ENCODE results near the gene DCAF15. TPM values are rescaled to one million over a fixed set of nuclear protein-coding genes. Genes with fewer than 3 reads are reported as not detected.

The DCAF15 gene
- total and polyA plus RNA-seq, 2 experiments from 2014 or later: 39.5 to 81.3 TPM

- peak overlapping the region; percentile 92 for H3K4me3 Mint-ChIP-seq
- H4K20me1 ChIP-seq (replicated peaks; ENCODE audit: insufficient read depth): peaks cover 17% of the 10 kb centered on the region
- peak overlapping the region; percentile 79 for H3K4me3 ChIP-seq
- H3K36me3 Mint-ChIP-seq (ENCODE audit: low read depth): peaks cover 31% of the 10 kb centered on the region
- no peaks in the 10 kb centered on the region for H3K9me2 ChIP-seq (ENCODE audit: insufficient read depth)
- H2AFZ ChIP-seq: no peak overlapping the region
- H3K79me2 ChIP-seq (replicated peaks; ENCODE audit: insufficient read depth): peaks cover 17% of the 10 kb centered on the region
- TF ChIP-seq CTCF (conservative IDR thresholded peaks at IDR 0.05; ENCODE audit: low read depth in 2 of 2): peak in 1 of 2 experiments; percentile 49; a peak in 2 of 4 replicates
- TF ChIP-seq NANOG (IDR thresholded peaks at IDR 0.05; ENCODE audit: borderline replicate concordance): no peak
- no peaks in the 10 kb centered on the region for H3K27me3 Mint-ChIP-seq (ENCODE audit: insufficient read depth, low read depth, poor library complexity)
- peak overlapping the region; percentile 84 for H3K27ac Mint-ChIP-seq
- H3K27me3 ChIP-seq (ENCODE audit: insufficient read depth): no peaks in the 10 kb centered on the region
- ATAC-seq (peak; percentile 34), DNase-seq (ENCODE audit: low spot score) (peak; percentile 46)
- peak overlapping the region; percentile 82 for H3K27ac ChIP-seq (ENCODE audit: low read depth)
- H3F3A ChIP-seq (replicated peaks; ENCODE audit: low read depth): 0 out of 2 replicates have a peak, but pooled peaks cover 5% of the 10 kb centered on the region
- no peaks in the 10 kb centered on the region; the same call in 2 of the 3 replicates for H3K9me3 Mint-ChIP-seq
- peaks cover 13% of the 10 kb centered on the region; the same call in 1 of the 2 replicates for H3K36me3 ChIP-seq (ENCODE audit: insufficient read depth)
- H3K4me2 ChIP-seq: peak overlapping the region; percentile 90
- H3K4me1 Mint-ChIP-seq: peaks cover 9% of the 10 kb centered on the region
- H3K4me1 ChIP-seq (ENCODE audit: insufficient read depth): peaks cover 8% of the 10 kb centered on the region; the same call in 1 of the 2 replicates
These were observed 722 bp downstream of the DCAF15 start for GRCh38 chr19:13952931-13953531.

DNA sequence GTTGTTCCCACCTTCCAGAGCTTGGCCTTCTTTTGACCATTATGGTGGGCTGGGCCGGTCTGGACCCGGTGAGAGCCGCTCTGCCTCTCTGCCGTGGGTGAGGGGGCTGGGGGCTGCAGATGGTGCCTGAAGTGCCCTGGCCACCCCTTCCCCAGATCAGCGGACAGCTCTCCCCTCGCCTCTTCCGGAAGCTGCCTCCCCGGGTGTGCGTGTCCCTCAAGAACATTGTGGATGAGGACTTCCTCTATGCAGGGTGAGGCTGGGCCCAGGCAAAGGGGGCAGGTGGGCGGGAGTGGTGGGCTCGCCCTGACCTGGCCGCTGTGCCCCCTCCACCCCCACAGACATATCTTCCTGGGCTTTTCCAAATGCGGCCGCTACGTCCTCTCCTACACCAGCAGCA, 1.9 kb downstream of the DCAF15 start:
- DNase-seq (ENCODE audit: low spot score) (no peak), ATAC-seq (no peak)
- H3K27ac Mint-ChIP-seq: no peak overlapping the region
- H3K27me3 ChIP-seq (ENCODE audit: insufficient read depth): no peaks in the 10 kb centered on the region
- no peak overlapping the region for H2AFZ ChIP-seq
- H3K27me3 Mint-ChIP-seq (ENCODE audit: insufficient read depth, low read depth, poor library complexity): no peaks in the 10 kb centered on the region
- H3K79me2 ChIP-seq (replicated peaks; ENCODE audit: insufficient read depth): peaks cover 17% of the 10 kb centered on the region
- H3F3A ChIP-seq (replicated peaks; ENCODE audit: low read depth): 0 out of 2 replicates have a peak, but pooled peaks cover 5% of the 10 kb centered on the region
- no peak overlapping the region for H3K4me3 ChIP-seq
- no peak overlapping the region for H3K4me2 ChIP-seq
- H3K4me3 Mint-ChIP-seq: peak overlapping the region; percentile 92
- H3K4me1 Mint-ChIP-seq: peaks cover 9% of the 10 kb centered on the region
- H3K36me3 ChIP-seq (ENCODE audit: insufficient read depth): peaks cover 13% of the 10 kb centered on the region; the same call in 1 of the 2 replicates
- H3K27ac ChIP-seq (ENCODE audit: low read depth): no peak overlapping the region
- H3K36me3 Mint-ChIP-seq (ENCODE audit: low read depth): peaks cover 38% of the 10 kb centered on the region
- peaks cover 8% of the 10 kb centered on the region; the same call in 1 of the 2 replicates for H3K4me1 ChIP-seq (ENCODE audit: insufficient read depth)
- no peaks in the 10 kb centered on the region for H3K9me2 ChIP-seq (ENCODE audit: insufficient read depth)
- no peaks in the 10 kb centered on the region; the same call in 2 of the 3 replicates for H3K9me3 Mint-ChIP-seq
- peaks cover 17% of the 10 kb centered on the region for H4K20me1 ChIP-seq (replicated peaks; ENCODE audit: insufficient read depth)
- TF ChIP-seq CTCF (conservative IDR thresholded peaks at IDR 0.05; ENCODE audit: low read depth in 2 of 2) (no peak), CREB1 (CRISPR knock-in tag; IDR thresholded peaks at IDR 0.05; ENCODE audit: low read depth) (no peak), ZNF331 (CRISPR knock-in tag; IDR thresholded peaks at IDR 0.05; ENCODE audit: low read depth) (no peak), EZH2phosphoT487 (IDR thresholded peaks at IDR 0.05; ENCODE audit: unreplicated experiment) (no peak), EZH2 (IDR thresholded peaks at IDR 0.05; ENCODE audit: low read depth, unreplicated experiment) (no peak)
- TF ChIP-seq, protein P1, sequence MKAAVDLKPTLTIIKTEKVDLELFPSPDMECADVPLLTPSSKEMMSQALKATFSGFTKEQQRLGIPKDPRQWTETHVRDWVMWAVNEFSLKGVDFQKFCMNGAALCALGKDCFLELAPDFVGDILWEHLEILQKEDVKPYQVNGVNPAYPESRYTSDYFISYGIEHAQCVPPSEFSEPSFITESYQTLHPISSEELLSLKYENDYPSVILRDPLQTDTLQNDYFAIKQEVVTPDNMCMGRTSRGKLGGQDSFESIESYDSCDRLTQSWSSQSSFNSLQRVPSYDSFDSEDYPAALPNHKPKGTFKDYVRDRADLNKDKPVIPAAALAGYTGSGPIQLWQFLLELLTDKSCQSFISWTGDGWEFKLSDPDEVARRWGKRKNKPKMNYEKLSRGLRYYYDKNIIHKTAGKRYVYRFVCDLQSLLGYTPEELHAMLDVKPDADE (IDR thresholded peaks at IDR 0.05): no peak
- TF ChIP-seq, protein P2, sequence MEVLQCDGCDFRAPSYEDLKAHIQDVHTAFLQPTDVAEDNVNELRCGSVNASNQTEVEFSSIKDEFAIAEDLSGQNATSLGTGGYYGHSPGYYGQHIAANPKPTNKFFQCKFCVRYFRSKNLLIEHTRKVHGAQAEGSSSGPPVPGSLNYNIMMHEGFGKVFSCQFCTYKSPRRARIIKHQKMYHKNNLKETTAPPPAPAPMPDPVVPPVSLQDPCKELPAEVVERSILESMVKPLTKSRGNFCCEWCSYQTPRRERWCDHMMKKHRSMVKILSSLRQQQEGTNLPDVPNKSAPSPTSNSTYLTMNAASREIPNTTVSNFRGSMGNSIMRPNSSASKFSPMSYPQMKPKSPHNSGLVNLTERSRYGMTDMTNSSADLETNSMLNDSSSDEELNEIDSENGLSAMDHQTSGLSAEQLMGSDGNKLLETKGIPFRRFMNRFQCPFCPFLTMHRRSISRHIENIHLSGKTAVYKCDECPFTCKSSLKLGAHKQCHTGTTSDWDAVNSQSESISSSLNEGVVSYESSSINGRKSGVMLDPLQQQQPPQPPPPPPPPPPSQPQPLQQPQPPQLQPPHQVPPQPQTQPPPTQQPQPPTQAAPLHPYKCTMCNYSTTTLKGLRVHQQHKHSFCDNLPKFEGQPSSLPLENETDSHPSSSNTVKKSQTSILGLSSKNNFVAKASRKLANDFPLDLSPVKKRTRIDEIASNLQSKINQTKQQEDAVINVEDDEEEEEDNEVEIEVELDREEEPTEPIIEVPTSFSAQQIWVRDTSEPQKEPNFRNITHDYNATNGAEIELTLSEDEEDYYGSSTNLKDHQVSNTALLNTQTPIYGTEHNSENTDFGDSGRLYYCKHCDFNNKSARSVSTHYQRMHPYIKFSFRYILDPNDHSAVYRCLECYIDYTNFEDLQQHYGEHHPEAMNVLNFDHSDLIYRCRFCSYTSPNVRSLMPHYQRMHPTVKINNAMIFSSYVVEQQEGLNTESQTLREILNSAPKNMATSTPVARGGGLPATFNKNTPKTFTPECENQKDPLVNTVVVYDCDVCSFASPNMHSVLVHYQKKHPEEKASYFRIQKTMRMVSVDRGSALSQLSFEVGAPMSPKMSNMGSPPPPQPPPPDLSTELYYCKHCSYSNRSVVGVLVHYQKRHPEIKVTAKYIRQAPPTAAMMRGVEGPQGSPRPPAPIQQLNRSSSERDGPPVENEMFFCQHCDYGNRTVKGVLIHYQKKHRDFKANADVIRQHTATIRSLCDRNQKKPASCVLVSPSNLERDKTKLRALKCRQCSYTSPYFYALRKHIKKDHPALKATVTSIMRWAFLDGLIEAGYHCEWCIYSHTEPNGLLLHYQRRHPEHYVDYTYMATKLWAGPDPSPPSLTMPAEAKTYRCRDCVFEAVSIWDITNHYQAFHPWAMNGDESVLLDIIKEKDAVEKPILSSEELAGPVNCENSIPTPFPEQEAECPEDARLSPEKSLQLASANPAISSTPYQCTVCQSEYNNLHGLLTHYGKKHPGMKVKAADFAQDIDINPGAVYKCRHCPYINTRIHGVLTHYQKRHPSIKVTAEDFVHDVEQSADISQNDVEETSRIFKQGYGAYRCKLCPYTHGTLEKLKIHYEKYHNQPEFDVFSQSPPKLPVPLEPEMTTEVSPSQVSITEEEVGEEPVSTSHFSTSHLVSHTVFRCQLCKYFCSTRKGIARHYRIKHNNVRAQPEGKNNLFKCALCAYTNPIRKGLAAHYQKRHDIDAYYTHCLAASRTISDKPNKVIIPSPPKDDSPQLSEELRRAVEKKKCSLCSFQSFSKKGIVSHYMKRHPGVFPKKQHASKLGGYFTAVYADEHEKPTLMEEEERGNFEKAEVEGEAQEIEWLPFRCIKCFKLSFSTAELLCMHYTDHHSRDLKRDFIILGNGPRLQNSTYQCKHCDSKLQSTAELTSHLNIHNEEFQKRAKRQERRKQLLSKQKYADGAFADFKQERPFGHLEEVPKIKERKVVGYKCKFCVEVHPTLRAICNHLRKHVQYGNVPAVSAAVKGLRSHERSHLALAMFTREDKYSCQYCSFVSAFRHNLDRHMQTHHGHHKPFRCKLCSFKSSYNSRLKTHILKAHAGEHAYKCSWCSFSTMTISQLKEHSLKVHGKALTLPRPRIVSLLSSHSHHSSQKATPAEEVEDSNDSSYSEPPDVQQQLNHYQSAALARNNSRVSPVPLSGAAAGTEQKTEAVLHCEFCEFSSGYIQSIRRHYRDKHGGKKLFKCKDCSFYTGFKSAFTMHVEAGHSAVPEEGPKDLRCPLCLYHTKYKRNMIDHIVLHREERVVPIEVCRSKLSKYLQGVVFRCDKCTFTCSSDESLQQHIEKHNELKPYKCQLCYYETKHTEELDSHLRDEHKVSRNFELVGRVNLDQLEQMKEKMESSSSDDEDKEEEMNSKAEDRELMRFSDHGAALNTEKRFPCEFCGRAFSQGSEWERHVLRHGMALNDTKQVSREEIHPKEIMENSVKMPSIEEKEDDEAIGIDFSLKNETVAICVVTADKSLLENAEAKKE (CRISPR knock-in tag; IDR thresholded peaks at IDR 0.05): no peak

All from GM23338 (cell line).